WTC11 (cell line): ENCODE measurements around the gene TM4SF18. TPM values are rescaled to one million over a fixed set of nuclear protein-coding genes. Genes with fewer than 3 reads are reported as not detected.
A peak's percentile ranks its signal among the peaks of the same experiment; 100 is the strongest.

Source experiments
- ATAC-seq: fragments of 200-7000 bp; cut with Tn5 transposase; 2 replicates; pipeline ENCODE4 v1.10.0; 2021; ENCODE audit warnings: mild to moderate bottlenecking, moderate library complexity
- CTCF ChIA-PET: fragments of 300-600 bp; sonication (Branson Sonifier 250); formaldehyde crosslinking; loops from one replicate; lab custom pipeline; 2021; ENCODE audit warnings: antibody characterized with exemption; lab: Charles Lee
- POLR2A ChIA-PET: fragments of 350-600 bp; sonication (Branson Sonifier 250); formaldehyde crosslinking; loops from one replicate; lab custom pipeline; 2021; ENCODE audit warnings: antibody characterized with exemption; lab: Charles Lee
- DNase-seq: peaks from one replicate; pipeline ENCODE4 v3.0.0; 2021; ENCODE audit warnings: low spot score
- H3K27ac Mint-ChIP-seq: 2 replicates; pipeline ENCODE4 v1.8.0; 2021; ENCODE audit warnings: mixed read lengths
- H3K27me3 Mint-ChIP-seq: 2 replicates; pipeline ENCODE4 v1.8.0; 2021; ENCODE audit warnings: low read depth, mild to moderate bottlenecking, moderate library complexity, mixed read lengths
- H3K36me3 Mint-ChIP-seq: 2 replicates; pipeline ENCODE4 v1.8.0; 2021; ENCODE audit warnings: mixed read lengths
- H3K4me1 Mint-ChIP-seq: 2 replicates; pipeline ENCODE4 v1.8.0; 2022; ENCODE audit warnings: mixed read lengths
- H3K4me3 Mint-ChIP-seq: 2 replicates; pipeline ENCODE4 v1.8.0; 2021; ENCODE audit warnings: mild to moderate bottlenecking, moderate library complexity, mixed read lengths
- H3K9me3 Mint-ChIP-seq: 2 replicates; pipeline ENCODE4 v1.8.0; 2021; ENCODE audit warnings: mixed read lengths
- ESRRA ChIP-seq: sonication (generic); formaldehyde crosslinking; IDR thresholded peaks from 2 replicates; pipeline ENCODE4 v1.8.1; 2022; ENCODE audit warnings: mild to moderate bottlenecking, missing genetic modification reagents, borderline replicate concordance
- FOXJ3 ChIP-seq: sonication (generic); formaldehyde crosslinking; IDR thresholded peaks from 2 replicates; pipeline ENCODE4 v1.9.0; 2021; ENCODE audit warnings: missing genetic modification reagents, mild to moderate bottlenecking, borderline replicate concordance
- MYBL2 ChIP-seq: sonication (generic); formaldehyde crosslinking; IDR thresholded peaks from 2 replicates; pipeline ENCODE4 v1.8.1; 2023; ENCODE audit warnings: mild to moderate bottlenecking, moderate library complexity, missing genetic modification reagents
- NFATC4 ChIP-seq: fragments of 250-450 bp; sonication (Bioruptor Pico); IDR thresholded peaks from 2 replicates; pipeline ENCODE4 v1.9.0; 2021; ENCODE audit warnings: mild to moderate bottlenecking
- NR2C2 ChIP-seq: sonication (generic); formaldehyde crosslinking; IDR thresholded peaks from 2 replicates; pipeline ENCODE4 v1.8.0; 2022; ENCODE audit warnings: mild to moderate bottlenecking, missing genetic modification reagents
- NR3C1 ChIP-seq: sonication (generic); formaldehyde crosslinking; conservative IDR thresholded peaks from 2 replicates; pipeline ENCODE4 v1.8.1; 2023; ENCODE audit warnings: low read depth, mild to moderate bottlenecking, missing genetic modification reagents
- PRRX2 ChIP-seq: fragments of 250-450 bp; sonication (Bioruptor Pico); IDR thresholded peaks from 2 replicates; pipeline ENCODE4 v1.8.0; 2021; ENCODE audit warnings: mild to moderate bottlenecking
- ZBTB21 ChIP-seq: sonication (generic); formaldehyde crosslinking; IDR thresholded peaks from 2 replicates; pipeline ENCODE4 v1.8.1; 2023; ENCODE audit warnings: mild to moderate bottlenecking, missing genetic modification reagents, borderline replicate concordance
- ZNF138 ChIP-seq: sonication (generic); formaldehyde crosslinking; conservative IDR thresholded peaks from 2 replicates; pipeline ENCODE4 v1.8.1; 2022; ENCODE audit warnings: mild to moderate bottlenecking, moderate library complexity, missing genetic modification reagents
- ZNF263 ChIP-seq: sonication (generic); formaldehyde crosslinking; IDR thresholded peaks from 2 replicates; pipeline ENCODE4 v1.8.1; 2022; ENCODE audit warnings: low read depth, mild to moderate bottlenecking, moderate library complexity, missing genetic modification reagents
- ZNF317 ChIP-seq: sonication (generic); formaldehyde crosslinking; IDR thresholded peaks from 2 replicates; pipeline ENCODE4 v1.8.1; 2023; ENCODE audit warnings: low read depth, mild to moderate bottlenecking, moderate library complexity, missing genetic modification reagents, borderline replicate concordance
- ZNF671 ChIP-seq: fragments of 250-450 bp; sonication (Bioruptor Pico); IDR thresholded peaks from 2 replicates; pipeline ENCODE4 v1.8.0; 2021; ENCODE audit warnings: mild to moderate bottlenecking
- total RNA-seq: library from RNA; stranded (reverse); gene quantifications from 3 replicates; pipeline ENCODE4 v1.2.3, GENCODE V29; 2021
- TF ChIP-seq, protein P1 (sequence below): sonication (generic); formaldehyde crosslinking; IDR thresholded peaks from 2 replicates; pipeline ENCODE4 v1.8.0; 2023; ENCODE audit warnings: missing genetic modification reagents
- TF ChIP-seq, protein P2 (sequence below): fragments of 250-450 bp; sonication (Bioruptor Pico); IDR thresholded peaks from 2 replicates; pipeline ENCODE4 v1.9.0; 2021; ENCODE audit warnings: mild to moderate bottlenecking
- TF ChIP-seq, protein P3 (sequence below): fragments of 250-450 bp; sonication (Bioruptor Pico); IDR thresholded peaks from 2 replicates; pipeline ENCODE4 v1.8.0; 2021; ENCODE audit warnings: mild to moderate bottlenecking
- TF ChIP-seq, protein P4 (sequence below): sonication (generic); formaldehyde crosslinking; IDR thresholded peaks from 2 replicates; pipeline ENCODE4 v1.8.1; 2023; ENCODE audit warnings: mild to moderate bottlenecking, missing genetic modification reagents
- TF ChIP-seq, protein P5 (sequence below): sonication (generic); formaldehyde crosslinking; IDR thresholded peaks from 2 replicates; pipeline ENCODE4 v1.8.1; 2023; ENCODE audit warnings: mild to moderate bottlenecking, moderate library complexity, missing genetic modification reagents
- TF ChIP-seq, protein P6 (sequence below): sonication (generic); formaldehyde crosslinking; IDR thresholded peaks from 2 replicates; pipeline ENCODE4 v1.8.0; 2023; ENCODE audit warnings: missing genetic modification reagents, mild to moderate bottlenecking, borderline replicate concordance
- TF ChIP-seq, protein P7 (sequence below): sonication (generic); formaldehyde crosslinking; IDR thresholded peaks from 2 replicates; pipeline ENCODE4 v1.8.0; 2022; ENCODE audit warnings: missing genetic modification reagents
- TF ChIP-seq, protein P8 (sequence below): sonication (generic); formaldehyde crosslinking; IDR thresholded peaks from 2 replicates; pipeline ENCODE4 v1.8.1; 2023; ENCODE audit warnings: mild to moderate bottlenecking, missing genetic modification reagents, moderate library complexity

Gene TM4SF18
- total RNA-seq, 1 experiment from 2014 or later, result 2.2 TPM

DNA sequence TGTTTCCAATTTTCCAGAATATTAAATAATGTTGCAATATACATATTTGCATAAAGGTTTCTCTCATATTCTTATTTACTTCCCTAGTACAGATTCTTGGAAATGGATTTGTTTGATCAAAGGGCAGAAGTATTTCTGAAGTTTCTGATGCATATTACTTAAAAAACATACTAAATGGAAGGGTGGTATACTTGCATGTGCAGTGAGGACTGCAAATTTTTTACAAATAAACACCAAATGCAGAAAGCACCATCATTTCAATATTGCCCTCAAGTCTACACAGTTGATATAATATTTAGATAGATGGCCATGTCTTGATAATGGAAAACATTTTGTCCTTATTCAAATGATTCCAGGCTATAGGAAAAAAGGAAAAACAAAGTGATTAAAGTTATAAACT, 12.3 kb downstream of the TM4SF18 start:
- no peak for DNase-seq
- no peaks in the 10 kb centered on the region for H3K36me3 Mint-ChIP-seq
- peaks cover 11% of the 10 kb centered on the region for H3K4me1 Mint-ChIP-seq
- no peak for ATAC-seq
- H3K27ac Mint-ChIP-seq, result no peak overlapping the region
- H3K9me3 Mint-ChIP-seq, result peaks cover 3% of the 10 kb centered on the region; the same call in 1 of the 2 replicates
- ChIA-PET POLR2A (no interaction called here), CTCF (no interaction called here)
- TF ChIP-seq FOXJ3 (CRISPR knock-in tag) (no peak), NR2C2 (CRISPR knock-in tag) (no peak), ZBTB21 (no peak), NR3C1 (CRISPR knock-in tag) (no peak)
- TF ChIP-seq, protein P1, sequence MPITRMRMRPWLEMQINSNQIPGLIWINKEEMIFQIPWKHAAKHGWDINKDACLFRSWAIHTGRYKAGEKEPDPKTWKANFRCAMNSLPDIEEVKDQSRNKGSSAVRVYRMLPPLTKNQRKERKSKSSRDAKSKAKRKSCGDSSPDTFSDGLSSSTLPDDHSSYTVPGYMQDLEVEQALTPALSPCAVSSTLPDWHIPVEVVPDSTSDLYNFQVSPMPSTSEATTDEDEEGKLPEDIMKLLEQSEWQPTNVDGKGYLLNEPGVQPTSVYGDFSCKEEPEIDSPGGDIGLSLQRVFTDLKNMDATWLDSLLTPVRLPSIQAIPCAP (CRISPR knock-in tag), result no peak
- TF ChIP-seq, protein P2, sequence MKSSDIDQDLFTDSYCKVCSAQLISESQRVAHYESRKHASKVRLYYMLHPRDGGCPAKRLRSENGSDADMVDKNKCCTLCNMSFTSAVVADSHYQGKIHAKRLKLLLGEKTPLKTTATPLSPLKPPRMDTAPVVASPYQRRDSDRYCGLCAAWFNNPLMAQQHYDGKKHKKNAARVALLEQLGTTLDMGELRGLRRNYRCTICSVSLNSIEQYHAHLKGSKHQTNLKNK (CRISPR knock-in tag), result no peak
- TF ChIP-seq, protein P3, sequence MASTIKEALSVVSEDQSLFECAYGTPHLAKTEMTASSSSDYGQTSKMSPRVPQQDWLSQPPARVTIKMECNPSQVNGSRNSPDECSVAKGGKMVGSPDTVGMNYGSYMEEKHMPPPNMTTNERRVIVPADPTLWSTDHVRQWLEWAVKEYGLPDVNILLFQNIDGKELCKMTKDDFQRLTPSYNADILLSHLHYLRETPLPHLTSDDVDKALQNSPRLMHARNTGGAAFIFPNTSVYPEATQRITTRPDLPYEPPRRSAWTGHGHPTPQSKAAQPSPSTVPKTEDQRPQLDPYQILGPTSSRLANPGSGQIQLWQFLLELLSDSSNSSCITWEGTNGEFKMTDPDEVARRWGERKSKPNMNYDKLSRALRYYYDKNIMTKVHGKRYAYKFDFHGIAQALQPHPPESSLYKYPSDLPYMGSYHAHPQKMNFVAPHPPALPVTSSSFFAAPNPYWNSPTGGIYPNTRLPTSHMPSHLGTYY, result no peak
- H3K4me3 Mint-ChIP-seq, result no peak overlapping the region
- no peaks in the 10 kb centered on the region for H3K27me3 Mint-ChIP-seq

DNA sequence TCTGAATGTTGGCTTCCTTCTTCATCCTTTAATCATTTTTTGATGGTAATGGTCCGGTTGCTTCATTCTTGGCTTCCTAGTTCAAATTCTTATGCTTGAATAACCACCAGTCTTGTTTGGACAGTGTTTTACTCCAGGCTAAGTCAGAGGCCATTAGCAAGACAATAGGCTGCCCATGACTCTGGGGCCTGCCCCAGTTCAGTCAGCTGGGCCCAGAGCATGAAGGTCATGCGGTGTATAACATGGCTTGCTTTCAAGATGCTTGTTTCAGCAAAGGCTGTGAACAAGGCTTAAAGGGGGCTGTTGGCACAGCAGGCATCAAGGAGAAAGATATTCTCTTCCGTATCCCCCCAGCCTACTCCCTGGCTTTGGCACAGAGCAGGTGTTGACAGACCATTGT, 13.7 kb downstream of the TM4SF18 start:
- H3K36me3 Mint-ChIP-seq, result no peaks in the 10 kb centered on the region
- peaks cover 3% of the 10 kb centered on the region; the same call in 1 of the 2 replicates for H3K9me3 Mint-ChIP-seq
- DNase-seq, result no peak
- ChIA-PET POLR2A (no interaction called here), CTCF (interaction anchor here (1.0 kb wide), 1 partner anchor 364 kb away, joined by 4 read pairs; no protein-coding TSS in a partner anchor)
- no peak overlapping the region for H3K4me3 Mint-ChIP-seq
- H3K4me1 Mint-ChIP-seq, result peaks cover 11% of the 10 kb centered on the region
- no peak overlapping the region for H3K27ac Mint-ChIP-seq
- peak; percentile 75 for ATAC-seq
- no peaks in the 10 kb centered on the region for H3K27me3 Mint-ChIP-seq
- TF ChIP-seq ZNF263 (CRISPR knock-in tag) (no peak), ESRRA (no peak), PRRX2 (CRISPR knock-in tag) (no peak), MYBL2 (no peak), ZNF317 (CRISPR knock-in tag) (no peak), ZBTB21 (no peak), ZNF138 (CRISPR knock-in tag) (no peak), NFATC4 (CRISPR knock-in tag) (no peak), ZNF671 (CRISPR knock-in tag) (no peak)
- TF ChIP-seq, protein P4, sequence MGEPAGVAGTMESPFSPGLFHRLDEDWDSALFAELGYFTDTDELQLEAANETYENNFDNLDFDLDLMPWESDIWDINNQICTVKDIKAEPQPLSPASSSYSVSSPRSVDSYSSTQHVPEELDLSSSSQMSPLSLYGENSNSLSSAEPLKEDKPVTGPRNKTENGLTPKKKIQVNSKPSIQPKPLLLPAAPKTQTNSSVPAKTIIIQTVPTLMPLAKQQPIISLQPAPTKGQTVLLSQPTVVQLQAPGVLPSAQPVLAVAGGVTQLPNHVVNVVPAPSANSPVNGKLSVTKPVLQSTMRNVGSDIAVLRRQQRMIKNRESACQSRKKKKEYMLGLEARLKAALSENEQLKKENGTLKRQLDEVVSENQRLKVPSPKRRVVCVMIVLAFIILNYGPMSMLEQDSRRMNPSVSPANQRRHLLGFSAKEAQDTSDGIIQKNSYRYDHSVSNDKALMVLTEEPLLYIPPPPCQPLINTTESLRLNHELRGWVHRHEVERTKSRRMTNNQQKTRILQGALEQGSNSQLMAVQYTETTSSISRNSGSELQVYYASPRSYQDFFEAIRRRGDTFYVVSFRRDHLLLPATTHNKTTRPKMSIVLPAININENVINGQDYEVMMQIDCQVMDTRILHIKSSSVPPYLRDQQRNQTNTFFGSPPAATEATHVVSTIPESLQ (CRISPR knock-in tag), result no peak
- TF ChIP-seq, protein P5, sequence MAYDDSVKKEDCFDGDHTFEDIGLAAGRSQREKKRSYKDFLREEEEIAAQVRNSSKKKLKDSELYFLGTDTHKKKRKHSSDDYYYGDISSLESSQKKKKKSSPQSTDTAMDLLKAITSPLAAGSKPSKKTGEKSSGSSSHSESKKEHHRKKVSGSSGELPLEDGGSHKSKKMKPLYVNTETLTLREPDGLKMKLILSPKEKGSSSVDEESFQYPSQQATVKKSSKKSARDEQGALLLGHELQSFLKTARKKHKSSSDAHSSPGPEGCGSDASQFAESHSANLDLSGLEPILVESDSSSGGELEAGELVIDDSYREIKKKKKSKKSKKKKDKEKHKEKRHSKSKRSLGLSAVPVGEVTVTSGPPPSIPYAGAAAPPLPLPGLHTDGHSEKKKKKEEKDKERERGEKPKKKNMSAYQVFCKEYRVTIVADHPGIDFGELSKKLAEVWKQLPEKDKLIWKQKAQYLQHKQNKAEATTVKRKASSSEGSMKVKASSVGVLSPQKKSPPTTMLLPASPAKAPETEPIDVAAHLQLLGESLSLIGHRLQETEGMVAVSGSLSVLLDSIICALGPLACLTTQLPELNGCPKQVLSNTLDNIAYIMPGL (CRISPR knock-in tag), result no peak
- TF ChIP-seq, protein P6, sequence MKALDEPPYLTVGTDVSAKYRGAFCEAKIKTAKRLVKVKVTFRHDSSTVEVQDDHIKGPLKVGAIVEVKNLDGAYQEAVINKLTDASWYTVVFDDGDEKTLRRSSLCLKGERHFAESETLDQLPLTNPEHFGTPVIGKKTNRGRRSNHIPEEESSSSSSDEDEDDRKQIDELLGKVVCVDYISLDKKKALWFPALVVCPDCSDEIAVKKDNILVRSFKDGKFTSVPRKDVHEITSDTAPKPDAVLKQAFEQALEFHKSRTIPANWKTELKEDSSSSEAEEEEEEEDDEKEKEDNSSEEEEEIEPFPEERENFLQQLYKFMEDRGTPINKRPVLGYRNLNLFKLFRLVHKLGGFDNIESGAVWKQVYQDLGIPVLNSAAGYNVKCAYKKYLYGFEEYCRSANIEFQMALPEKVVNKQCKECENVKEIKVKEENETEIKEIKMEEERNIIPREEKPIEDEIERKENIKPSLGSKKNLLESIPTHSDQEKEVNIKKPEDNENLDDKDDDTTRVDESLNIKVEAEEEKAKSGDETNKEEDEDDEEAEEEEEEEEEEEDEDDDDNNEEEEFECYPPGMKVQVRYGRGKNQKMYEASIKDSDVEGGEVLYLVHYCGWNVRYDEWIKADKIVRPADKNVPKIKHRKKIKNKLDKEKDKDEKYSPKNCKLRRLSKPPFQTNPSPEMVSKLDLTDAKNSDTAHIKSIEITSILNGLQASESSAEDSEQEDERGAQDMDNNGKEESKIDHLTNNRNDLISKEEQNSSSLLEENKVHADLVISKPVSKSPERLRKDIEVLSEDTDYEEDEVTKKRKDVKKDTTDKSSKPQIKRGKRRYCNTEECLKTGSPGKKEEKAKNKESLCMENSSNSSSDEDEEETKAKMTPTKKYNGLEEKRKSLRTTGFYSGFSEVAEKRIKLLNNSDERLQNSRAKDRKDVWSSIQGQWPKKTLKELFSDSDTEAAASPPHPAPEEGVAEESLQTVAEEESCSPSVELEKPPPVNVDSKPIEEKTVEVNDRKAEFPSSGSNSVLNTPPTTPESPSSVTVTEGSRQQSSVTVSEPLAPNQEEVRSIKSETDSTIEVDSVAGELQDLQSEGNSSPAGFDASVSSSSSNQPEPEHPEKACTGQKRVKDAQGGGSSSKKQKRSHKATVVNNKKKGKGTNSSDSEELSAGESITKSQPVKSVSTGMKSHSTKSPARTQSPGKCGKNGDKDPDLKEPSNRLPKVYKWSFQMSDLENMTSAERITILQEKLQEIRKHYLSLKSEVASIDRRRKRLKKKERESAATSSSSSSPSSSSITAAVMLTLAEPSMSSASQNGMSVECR (CRISPR knock-in tag), result no peak
- TF ChIP-seq, protein P7, sequence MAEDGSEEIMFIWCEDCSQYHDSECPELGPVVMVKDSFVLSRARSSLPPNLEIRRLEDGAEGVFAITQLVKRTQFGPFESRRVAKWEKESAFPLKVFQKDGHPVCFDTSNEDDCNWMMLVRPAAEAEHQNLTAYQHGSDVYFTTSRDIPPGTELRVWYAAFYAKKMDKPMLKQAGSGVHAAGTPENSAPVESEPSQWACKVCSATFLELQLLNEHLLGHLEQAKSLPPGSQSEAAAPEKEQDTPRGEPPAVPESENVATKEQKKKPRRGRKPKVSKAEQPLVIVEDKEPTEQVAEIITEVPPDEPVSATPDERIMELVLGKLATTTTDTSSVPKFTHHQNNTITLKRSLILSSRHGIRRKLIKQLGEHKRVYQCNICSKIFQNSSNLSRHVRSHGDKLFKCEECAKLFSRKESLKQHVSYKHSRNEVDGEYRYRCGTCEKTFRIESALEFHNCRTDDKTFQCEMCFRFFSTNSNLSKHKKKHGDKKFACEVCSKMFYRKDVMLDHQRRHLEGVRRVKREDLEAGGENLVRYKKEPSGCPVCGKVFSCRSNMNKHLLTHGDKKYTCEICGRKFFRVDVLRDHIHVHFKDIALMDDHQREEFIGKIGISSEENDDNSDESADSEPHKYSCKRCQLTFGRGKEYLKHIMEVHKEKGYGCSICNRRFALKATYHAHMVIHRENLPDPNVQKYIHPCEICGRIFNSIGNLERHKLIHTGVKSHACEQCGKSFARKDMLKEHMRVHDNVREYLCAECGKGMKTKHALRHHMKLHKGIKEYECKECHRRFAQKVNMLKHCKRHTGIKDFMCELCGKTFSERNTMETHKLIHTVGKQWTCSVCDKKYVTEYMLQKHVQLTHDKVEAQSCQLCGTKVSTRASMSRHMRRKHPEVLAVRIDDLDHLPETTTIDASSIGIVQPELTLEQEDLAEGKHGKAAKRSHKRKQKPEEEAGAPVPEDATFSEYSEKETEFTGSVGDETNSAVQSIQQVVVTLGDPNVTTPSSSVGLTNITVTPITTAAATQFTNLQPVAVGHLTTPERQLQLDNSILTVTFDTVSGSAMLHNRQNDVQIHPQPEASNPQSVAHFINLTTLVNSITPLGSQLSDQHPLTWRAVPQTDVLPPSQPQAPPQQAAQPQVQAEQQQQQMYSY (CRISPR knock-in tag), result no peak
- TF ChIP-seq, protein P8, sequence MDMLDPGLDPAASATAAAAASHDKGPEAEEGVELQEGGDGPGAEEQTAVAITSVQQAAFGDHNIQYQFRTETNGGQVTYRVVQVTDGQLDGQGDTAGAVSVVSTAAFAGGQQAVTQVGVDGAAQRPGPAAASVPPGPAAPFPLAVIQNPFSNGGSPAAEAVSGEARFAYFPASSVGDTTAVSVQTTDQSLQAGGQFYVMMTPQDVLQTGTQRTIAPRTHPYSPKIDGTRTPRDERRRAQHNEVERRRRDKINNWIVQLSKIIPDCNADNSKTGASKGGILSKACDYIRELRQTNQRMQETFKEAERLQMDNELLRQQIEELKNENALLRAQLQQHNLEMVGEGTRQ, result no peak
